HTERT RPE-1 (cell line): ENCODE data around the gene RUNX2.

ENCODE experiments used
- in situ Hi-C: fragments of 300-500 bp; cut with MboI; formaldehyde crosslinking; loops from 4 replicates; pipeline ENCODE4 v1.14.3; 2020; ENCODE audit warnings: low sequenced_read_pairs

Gene RUNX2

DNA sequence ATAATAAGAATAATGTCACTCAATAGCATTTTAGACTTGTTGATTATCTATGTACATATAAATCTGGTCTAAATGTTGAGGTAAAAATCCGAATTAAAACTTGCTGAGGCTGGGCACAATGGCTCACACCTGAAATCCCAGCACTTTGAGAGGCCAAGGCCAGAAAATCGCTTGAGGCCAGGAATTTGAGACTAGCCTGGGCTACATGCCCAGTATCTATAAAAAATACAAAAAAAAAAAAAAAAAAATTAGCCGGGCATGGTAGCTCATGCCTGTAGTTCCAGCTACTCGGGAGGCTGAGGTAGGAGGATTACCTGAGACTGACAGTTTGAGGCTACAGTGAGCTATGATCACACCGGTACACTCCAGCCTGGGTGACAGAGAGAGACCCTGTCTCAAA, 83.8 kb downstream of the RUNX2 start:
- in situ Hi-C loops, result no loop called here

DNA sequence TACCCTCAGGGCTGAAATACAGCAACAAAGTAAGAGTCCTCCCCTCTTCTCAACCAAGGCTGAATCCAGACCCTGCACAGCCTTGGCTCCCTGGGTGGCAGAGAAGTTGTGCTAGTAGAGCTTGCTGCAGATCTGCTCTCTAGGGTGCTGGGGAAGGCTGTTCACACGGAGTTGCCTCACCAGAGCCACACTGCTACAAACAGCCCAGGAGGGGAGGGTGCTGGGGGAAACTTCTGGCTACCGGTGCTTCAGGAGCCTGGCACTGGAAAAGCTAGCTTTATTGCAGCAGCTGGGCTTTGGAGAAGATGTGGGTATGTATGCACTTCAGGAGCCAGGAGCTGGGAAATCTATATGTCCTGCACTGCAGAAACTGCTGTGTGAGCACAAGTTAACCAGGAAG, 87.2 kb downstream of the RUNX2 start:
- in situ Hi-C loops, result no loop called here

DNA sequence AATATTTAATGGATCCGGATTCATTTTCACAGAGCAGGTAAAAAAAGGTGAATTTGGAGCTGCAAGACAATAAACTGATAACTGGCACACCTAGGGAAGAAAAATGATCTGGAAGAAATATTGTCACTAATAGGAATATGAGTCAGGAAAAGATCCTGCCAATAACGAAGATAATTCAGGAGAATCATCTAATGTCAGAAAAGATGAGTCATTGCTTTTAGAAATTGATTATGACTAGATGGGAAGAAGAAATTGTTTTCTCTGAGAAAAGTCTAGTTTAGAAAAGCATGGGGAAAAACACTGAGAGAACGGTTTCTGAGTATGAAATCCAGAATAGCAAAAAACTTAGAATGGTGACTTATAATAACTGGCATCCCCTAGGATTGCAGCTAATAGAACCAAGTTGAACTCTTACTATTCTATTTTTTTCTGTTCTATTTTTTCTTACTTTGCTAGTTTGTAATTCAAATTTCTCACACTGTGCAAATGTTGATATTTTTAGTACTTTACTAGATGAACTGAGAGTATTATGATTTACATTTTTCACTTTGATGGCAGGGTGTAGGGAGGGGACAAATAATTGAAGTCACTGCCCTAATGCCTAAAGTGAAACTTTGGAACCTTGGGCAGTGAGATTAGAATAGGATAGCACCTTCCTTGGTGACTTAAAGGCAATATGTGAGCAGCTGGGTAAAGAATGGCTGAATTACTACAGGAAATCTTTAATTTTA, 87.8 kb downstream of the RUNX2 start:
- in situ Hi-C loops, result no loop called here

DNA sequence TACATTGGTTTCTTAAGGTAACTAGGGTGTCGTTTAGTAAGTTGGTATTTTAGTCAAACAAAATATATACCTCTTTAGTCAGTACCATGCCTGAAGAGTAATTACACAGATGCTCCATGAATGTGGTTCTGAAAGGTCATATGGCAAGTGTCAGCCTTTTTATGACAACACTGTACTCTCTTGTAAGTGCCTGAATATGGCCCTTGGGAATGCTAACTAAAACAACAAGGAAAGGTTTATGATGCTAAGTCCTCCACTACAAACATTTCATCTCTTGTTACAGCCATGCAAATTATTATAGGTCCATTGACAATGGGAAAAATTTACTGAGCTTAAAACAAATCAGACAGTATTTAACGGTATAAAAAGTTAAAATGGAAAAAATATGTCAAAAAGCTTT, 88.6 kb downstream of the RUNX2 start:
- in situ Hi-C loops, result no loop called here

DNA sequence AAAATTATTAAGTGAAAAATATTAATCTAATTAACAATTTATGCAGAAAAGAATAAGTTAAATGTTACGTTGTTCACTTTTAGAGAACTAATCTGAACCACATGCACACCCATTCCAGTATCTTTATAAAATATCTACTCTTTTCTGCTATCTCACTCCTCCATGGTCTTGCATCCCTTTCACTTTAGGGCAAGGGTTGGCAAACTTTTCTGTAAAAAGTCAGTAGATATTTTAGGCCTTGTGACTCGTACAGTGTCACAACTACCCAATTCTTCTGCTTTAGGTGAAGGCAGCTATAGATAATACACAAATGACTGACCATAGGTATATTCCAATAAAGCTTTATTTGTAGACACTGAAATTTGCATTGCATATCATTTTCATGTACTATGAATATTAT, 89.3 kb downstream of the RUNX2 start:
- in situ Hi-C loops, result no loop called here

DNA sequence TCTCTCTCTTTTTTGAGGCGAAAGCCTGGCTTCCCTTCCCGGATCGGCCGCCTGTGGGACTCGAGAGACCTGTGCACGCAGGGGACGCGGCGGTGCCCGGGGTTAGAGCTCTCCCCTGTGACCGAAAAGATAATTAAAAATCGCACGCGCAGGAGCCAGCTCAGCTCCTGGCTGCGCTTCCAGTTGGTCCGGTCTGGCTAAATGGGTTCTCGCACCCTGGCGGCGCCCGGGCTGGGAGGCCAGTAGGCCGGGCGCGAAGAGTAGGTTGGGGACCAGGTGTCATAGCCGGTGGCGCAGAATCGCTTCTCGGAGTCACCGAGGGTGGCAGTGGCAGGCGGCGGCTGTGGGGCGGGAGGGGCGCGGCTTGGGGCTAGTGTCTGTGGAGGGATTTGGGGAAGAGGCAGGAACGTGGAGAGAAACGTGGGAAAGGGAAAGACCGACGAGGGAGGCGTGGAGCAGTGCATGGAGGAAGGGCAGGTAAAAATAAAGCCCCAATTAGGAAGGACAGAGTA, 91.5 kb downstream of the RUNX2 start:
- in situ Hi-C loops, result no loop called here

DNA sequence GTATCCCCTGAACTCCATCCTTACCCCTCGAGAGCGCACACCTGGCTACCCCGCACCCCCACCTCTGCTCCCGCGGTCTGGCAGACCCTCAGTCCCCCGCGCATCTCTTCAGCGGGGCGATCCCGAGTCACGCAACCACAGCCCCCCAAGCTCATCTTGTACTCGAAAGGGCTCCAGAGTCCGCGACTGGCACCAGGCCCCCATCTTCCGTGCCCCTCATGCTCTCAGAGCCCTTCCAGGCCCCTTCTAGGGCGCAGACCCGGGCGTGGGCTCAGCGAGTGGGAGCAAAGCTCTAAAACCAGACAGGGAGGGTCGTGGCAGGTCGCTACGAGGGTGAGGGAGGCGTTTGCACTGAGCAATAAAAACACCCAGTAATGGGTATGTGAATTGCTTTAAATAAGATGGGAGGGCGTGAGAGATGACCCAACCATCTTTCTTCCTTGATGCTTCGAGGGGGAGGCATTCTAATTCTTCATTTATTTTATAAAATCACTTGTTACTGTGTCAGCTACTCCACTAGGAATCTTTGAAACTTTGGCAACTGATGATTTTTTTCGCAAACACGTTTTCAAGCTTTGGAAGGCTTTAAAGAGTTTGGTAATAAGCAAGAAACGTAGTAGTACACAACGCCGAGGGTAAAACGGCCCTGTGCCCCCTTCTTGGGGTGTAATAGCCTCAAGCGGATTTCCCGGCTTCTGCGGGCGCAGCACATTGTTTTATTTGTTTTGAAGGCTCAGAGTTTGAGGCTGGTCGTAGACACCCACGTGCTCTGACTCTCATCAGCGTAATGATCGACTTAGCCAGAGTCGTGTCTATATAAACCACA, 92.2 kb downstream of the RUNX2 start:
- in situ Hi-C loops, result no loop called here

DNA sequence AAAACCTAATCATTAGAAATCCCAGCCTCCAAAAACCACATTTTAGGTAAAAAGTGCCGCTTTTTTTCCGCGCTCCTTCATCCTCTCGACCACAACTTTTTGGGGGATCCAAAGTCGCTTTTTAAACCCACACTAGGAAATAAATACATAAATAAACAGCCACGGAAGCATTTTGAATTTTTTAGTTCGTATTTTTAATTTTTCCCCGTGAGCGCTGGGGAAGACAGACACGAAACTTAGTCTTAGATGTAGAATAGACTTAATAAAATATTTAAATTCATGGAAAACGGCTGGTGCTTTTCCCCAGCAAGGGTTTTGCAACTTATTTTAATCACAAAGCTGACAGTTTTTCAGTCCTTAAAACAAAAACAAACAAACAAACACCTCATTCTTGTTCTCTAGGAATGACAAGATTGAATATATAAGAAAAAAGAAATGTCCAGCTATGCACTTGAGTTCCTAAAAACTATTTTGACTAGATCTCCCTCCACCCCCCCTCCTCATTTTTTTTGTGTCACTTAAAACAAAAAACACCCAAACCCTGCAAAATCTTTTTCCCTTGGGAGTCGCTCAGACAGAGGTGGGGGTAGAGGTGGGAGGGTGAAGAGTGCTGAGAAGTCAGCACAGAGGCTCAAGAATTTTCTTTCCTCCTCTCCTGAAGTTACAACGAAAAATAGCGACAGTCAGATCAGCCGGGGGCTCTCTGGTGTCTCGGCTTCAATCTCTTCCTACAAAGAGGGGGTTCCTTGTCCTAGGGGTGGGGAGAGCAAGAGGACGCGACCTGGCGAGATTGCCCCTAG, 93.0 kb downstream of the RUNX2 start:
- in situ Hi-C loops, result no loop called here

DNA sequence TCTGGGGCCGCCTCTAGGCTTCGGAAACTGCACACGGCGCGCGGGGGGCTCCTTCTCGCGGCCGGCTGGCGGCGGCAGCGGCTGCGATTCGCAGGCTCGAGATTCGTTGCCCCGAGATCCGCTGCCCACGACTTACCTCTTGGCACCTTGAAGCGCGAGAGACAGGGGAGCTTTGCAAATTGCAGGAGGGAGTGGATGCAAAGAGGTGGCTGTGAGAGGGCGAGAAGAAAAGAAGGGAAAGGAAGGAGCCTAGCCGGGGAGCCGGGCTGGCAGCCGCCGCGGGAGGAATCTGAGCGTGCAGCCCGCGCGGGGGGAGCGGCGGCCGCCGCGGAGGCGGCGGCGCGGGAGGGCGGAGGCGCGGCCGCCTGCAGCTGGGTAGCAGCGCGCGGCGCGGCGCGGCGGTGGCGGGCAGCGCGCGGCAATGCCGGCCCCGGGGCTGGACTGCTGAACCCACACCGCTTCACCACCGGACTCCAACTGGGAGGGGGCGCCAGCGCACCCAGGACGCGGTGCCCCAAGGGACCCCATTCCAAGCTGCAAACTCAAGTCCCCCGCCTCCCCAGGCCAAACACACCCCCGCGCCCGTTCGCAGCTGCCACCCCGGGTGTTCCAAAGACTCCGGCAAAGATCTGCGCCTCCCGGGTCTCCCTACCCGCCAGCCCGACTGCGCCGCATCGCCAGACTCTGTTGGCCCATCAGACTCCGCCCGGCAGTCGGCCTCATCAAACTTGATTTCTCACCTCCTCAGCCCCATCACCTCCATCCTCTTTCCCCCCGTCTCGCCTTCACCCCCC, 93.8 kb downstream of the RUNX2 start:
- in situ Hi-C loops, result no loop called here

DNA sequence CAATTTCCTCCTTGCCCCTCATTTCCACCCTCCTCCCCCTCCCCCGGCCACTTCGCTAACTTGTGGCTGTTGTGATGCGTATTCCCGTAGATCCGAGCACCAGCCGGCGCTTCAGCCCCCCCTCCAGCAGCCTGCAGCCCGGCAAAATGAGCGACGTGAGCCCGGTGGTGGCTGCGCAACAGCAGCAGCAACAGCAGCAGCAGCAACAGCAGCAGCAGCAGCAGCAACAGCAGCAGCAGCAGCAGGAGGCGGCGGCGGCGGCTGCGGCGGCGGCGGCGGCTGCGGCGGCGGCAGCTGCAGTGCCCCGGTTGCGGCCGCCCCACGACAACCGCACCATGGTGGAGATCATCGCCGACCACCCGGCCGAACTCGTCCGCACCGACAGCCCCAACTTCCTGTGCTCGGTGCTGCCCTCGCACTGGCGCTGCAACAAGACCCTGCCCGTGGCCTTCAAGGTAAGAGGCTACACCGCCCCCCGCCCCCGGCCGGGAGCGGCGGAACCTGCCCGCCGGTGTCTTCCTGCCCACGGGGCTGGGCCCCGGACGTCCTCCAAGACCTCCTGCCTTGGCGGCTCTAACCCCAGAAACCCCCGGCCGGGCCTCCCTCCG, 94.5 kb downstream of the RUNX2 start:
- in situ Hi-C loops, result no loop called here

DNA sequence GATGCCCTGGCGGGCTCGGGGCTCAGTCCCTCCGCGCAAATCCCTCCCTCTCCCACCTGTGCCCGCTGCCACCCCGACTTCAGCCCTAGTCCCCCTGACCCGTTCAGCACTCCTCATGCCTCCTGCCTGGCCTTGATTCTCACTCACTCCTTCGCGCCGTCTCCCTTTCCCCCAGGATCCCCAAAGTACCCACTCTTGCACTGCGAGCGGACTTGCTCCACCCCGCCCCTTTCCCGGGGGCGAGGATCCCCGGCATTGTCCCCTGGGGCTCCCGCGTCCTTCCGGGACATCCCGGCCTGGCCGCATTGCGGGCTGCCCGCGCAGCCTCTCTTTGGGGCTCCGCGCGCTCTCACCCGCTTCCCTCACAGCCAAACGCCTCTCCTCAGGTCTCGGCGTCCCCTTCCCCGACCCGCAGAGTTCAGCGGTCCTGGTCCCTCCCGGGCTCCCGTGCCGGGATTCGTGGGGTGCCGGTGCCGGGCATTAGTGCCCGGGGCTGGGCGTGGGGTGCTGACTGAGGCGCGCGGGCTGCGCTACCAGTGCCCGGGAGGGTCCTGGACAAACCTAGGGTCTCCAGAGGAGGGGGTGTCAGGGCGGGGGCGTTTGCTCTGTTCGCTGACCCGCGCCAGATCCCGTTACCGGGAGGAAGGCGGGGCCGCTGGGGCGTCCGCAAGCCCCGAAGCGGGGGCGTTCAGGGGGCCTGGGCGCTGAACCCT, 95.1 kb downstream of the RUNX2 start:
- in situ Hi-C loops, result no loop called here

DNA sequence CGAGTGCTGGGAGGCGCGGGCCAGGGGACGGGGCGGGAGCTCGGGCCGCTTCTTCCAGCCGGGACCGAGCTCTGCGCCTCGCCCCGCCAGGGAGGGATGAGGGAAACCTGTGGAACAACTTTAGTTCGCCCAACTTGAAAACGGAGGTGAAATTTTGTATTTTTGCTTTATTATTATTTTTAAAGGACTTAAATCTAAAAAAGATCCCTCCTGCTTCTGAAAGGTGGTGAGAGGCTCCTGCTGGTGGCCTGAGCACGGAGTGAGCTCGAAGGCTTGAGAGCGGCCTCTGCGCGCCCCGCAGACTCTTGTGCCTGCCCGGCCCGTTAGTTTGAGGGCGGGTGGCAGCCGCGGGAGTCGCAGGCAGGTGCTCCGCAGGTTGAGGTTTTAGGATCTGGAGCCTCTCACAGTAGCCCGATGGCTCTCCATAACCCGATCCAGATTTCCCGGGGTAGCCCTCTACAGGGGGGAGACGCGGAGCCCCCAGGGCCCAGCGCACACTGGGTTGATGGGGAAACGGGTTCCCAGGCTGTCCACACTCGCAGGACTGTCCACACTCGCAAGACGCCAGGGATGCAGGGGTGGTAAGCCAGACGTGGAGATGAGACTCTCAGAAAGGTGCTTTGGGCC, 95.8 kb downstream of the RUNX2 start:
- in situ Hi-C loops, result no loop called here

DNA sequence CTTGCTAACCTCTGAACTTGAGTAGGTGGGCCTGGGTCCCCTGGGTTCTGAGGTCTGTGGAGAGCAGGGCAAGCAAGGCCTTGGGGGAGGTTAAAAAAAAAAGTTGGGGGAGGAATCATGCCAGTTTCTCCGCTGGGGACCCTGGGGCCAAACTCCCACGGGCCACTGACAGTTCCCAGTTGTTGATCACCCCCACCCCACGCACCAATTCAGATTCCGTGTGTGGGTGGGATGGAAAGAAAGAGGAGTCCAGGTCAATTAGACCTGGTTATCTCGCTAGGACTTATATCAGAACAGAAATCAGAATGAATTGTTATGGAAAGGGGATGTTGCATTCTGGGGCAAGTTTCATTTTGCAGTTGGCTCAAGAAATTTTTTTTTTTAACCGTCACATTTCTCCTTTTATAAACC, 96.3 kb downstream of the RUNX2 start:
- in situ Hi-C loops, result no loop called here

DNA sequence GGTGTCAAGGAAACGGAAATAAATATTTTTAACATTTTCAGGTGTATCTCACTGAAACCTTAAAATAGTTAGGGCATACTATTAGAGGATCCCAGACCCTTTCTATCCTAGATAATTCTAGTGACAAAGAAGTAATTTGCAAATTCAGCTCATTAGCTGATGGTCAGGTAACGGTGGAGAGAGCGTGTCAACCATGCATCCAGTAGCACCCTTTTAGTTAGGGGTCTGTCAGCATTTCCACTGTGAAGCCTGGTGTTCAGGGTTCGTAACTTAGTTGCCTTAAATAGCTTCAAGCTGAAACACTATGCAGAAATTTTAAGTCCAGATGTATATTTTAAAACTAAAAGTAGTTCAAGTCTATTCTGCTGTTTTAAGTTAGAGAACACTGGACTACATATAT, 98.1 kb downstream of the RUNX2 start:
- in situ Hi-C loops, result no loop called here

DNA sequence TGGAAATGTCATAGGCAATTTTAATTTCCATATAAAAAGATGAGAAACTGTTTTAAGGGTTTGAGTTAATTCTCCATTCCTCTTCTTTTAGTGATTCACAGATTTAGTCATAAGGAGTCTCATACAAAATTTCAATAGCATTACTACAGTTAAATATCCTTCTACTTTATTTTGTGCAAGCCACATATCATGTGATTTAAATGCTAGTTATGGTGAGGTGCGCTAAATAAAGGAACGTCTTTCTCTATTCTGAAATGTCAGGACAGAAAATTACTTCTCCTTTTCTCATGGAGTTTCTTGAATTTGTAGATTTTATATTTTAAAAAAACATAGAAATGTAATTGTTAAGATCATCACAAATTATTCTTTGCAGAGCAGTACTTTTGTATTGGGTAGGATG, 99.6 kb downstream of the RUNX2 start:
- in situ Hi-C loops, result no loop called here

DNA sequence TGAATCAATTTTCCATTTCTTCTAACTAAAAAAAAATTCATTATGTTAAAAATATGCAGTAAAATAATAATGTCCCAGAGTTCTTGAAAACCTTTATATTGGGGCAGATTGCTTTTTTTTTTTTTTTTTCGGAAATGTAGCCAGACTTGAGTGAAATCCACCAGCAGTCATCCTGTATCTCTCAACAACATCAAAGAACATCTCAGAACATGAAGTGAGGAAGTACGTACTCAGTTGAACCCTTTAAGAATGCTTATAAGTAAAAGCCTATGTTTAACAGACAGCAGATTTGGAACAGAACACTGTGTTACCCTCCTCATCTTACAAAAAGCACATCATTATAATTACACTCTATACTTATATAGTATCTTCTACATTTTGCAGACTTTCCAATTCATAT, 100.6 kb downstream of the RUNX2 start:
- in situ Hi-C loops, result no loop called here

DNA sequence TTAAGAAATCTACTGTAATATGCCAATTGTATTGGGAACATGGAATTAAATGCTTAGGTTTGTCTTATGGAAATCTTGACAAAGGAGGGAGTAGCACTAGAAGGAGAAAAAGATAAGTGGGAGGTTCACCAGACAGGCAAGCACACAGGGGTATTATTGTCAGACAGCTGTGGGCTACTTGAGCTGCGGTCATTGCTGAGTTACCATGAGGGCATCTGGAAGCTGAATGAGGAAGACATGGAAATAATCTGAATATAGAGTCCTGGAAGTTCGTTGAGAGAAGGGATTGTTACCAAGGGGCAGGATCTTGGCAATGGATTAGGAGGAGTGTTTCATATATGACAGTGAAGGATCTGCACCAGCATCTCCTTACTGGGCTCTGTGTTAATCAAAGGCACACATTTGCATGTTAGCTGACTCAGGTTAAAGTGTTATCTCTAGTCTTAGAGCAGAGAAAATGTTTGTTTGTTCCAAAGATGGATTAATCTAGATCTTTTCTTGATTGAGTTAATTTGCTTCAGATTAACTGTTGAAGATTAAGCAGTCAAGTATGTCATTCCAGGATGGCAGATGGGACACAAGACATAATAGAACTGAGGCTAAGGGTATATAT, 102.6 kb downstream of the RUNX2 start:
- in situ Hi-C loops, result no loop called here

DNA sequence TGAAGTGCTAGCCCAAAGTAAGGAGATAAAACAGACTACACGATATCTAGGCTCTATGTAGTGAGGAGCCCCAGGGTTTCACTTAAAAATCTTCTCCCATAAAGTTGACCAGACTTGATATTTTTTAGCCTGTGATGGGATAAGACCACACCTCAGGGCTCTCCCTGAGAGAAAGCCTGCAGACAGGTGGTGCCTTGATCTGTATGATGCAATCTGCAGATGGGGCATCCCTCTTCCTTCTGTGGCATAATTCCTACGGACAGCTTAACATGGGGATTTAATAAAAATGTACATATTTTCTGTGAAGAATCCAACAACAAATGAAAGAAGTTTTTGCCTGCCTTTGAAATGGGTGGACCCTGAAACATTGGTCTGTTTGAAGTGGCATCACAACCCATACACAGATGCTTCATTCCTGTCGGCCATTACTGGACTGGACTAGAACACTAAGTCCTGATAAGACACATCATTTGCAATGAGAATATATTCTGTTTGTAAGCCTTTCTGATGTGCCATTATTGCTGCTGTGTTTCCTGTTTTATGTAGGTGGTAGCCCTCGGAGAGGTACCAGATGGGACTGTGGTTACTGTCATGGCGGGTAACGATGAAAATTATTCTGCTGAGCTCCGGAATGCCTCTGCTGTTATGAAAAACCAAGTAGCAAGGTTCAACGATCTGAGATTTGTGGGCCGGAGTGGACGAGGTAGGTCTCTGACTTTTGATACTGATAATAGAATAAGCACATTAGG, 103.4 kb downstream of the RUNX2 start:
- in situ Hi-C loops, result no loop called here
